T1000 (cell line): ENCODE data around the gene DAZAP1.

Source experiments
- DNase-seq: peaks from one replicate; lab custom pipeline; 2025; ENCODE audit warnings: mixed read lengths; lab: John Stamatoyannopoulos, UW

Gene DAZAP1

DNA sequence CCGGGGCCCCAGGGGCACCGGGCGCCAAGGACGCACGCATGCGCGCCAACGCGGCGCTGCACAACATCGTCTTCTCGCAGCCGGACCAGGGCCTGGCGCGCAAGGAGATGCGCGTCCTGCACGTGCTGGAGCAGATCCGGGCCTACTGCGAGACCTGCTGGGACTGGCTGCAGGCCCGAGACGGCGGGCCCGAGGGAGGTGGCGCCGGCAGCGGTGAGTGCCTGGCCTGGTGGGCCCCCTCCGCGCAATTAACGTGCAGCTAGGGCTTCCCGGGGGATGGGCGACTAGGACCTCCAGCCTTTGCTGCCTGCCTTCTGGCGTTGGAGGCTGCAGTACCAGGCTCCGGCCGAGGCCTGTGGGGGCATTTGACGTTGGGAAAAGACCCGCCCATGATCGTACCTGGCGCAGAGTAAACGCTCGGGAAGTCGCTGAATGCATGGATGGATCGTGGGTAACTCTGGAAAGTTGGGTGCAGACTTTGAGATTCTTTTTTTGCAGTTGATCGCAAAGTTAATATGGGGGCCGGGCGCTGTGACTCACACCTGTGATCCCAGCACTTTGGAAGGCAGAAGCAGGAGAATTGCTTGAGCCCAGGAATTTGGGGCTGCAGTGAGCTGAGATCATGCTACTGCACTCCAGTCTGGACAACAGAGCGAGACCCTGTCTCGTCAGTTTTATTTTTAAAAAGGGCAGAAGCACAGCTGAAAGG lies 49.8 kb downstream of the DAZAP1 start:
- DNase-seq = no peak

DNA sequence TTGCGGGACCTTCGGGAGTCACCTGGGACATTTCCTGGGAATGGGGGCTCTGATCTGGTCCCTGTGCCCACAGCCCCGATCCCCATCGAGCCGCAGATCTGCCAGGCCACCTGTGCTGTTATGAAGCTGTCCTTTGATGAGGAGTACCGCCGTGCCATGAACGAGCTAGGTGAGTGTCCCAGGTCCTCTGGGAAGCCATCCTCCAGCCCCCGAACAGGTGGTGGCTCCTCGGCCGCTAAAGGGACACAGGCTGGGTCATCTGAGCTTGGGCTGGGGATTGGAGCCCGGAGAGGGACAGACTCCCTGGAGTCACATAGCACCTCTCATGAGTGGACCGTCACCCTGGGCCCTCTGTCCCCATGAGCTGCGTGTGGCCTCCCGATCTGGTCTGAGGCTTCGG lies 50.5 kb downstream of the DAZAP1 start:
- no peak for DNase-seq

DNA sequence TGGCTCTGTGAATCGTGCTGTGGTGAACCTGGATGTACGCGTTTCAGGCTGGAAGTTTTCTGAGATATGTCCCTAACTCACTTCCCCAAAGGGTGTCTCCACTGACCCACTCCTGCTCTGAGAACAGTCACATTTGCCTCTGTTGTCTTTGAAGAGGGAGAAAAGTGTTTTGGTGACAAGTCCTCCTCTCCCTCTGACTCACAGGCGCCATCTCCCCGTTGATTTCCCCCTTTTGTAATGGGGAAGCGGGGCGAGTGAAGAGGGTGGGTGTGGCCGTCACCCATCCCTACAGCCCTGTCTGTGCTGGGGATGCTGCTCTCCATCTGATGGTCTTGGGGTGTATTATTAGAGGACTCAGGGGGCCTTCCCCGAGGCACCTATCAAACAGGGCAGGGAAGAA lies 52.1 kb downstream of the DAZAP1 start:
- no peak for DNase-seq

DNA sequence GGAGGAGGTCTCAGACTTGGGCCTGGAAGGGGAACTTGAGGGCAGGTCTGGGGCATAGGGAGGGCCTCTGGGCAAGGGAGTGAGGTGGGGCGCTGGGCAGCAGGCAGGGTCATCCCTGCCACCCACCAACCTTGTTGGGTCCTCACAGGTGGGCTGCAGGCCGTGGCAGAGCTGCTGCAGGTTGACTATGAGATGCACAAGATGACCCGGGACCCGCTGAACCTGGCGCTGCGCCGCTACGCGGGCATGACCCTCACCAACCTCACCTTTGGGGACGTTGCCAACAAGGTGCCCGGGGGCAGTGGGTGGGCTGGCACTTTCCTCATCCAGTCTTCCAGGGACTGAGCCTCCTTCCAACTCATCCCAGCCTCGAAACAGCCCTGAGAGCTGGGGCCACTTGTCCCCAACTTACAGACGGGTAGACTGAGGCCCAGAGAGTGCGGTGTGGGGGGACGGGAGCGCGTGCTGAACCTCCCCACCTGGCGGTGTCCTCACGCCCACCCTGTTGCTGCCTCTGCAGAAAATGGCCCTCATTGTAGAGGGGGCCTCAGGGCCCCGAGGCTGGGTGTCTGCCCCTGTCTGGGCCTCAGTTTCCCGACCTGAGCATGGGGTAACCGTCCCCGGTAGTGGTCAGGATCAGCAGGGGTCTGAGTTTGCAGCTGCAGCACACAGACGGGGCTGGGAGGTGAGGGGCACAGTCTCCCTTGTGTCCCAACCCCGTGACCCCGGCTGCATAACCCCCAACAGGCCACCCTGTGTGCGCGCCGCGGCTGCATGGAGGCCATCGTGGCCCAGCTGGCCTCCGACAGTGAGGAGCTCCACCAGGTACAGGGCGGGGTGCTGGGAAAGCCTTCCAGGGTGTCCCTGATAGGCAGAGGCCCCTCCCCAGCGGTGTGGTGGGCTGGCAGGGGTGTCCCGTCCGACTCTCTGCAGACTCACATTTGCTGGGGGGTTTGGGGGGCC lies 52.9 kb downstream of the DAZAP1 start:
- DNase-seq = no peak

DNA sequence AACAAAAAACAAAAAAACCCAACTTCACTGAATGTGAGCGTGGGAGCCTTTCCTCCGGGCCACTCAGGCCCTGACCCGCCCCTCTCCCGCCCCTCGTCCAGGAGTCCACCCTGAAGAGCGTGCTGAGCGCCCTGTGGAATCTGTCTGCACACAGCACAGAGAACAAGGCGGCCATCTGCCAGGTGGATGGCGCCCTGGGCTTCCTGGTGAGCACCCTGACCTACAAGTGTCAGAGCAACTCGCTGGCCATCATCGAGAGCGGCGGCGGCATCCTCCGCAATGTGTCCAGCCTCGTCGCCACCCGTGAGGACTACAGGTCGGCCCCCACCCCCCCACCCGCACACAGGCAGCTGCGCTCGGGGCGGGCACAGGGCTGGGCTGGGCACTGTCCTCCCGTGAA lies 54.5 kb downstream of the DAZAP1 start:
- DNase-seq = no peak

DNA sequence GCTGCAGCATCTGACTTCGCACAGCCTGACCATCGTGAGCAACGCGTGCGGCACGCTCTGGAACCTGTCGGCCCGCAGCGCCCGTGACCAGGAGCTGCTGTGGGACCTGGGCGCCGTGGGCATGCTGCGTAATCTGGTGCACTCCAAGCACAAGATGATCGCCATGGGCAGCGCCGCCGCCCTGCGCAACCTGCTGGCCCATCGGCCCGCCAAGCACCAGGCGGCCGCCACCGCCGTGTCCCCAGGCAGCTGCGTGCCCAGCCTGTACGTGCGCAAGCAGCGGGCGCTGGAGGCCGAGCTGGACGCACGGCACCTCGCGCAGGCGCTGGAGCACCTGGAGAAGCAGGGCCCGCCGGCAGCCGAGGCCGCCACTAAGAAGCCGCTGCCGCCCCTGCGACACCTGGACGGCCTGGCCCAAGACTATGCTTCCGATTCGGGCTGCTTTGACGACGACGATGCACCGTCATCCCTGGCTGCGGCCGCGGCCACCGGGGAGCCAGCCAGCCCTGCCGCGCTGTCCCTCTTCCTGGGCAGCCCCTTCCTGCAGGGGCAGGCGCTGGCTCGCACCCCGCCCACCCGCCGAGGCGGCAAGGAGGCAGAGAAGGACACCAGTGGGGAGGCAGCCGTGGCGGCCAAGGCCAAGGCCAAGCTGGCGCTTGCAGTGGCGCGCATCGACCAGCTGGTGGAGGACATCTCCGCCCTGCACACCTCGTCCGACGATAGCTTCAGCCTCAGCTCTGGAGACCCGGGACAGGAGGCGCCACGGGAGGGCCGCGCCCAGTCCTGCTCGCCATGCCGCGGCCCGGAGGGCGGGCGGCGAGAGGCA lies 58.0 kb downstream of the DAZAP1 start:
- no peak for DNase-seq

DNA sequence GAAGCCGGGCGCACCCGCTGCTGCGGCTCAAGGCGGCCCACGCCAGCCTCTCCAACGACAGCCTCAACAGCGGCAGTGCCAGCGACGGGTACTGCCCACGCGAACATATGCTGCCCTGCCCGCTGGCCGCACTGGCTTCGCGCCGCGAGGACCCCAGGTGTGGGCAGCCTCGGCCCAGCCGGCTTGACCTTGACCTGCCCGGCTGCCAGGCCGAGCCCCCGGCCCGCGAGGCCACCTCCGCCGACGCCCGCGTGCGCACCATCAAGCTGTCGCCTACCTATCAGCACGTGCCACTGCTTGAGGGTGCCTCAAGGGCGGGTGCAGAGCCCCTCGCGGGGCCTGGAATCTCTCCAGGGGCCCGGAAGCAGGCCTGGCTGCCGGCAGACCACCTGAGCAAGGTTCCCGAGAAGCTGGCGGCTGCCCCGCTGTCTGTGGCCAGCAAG lies 58.7 kb downstream of the DAZAP1 start:
- DNase-seq = no peak

DNA sequence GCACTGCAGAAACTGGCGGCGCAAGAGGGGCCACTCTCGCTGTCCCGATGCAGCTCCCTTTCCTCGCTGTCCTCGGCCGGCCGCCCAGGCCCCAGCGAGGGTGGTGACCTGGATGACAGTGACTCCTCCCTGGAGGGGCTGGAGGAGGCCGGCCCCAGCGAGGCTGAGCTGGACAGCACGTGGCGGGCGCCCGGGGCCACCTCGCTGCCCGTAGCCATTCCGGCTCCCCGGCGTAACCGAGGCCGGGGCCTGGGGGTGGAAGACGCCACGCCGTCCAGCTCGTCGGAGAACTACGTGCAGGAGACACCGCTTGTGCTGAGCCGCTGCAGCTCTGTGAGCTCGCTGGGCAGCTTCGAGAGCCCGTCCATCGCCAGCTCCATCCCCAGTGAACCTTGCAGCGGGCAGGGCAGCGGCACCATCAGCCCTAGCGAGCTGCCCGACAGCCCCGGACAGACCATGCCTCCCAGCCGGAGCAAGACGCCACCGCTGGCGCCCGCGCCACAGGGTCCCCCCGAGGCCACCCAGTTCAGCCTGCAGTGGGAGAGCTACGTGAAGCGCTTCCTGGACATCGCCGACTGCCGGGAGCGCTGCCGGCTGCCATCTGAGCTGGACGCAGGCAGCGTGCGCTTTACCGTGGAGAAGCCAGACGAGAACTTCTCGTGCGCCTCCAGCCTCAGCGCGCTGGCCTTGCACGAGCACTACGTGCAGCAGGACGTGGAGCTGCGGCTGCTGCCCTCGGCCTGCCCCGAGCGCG lies 59.3 kb downstream of the DAZAP1 start:
- no peak for DNase-seq

DNA sequence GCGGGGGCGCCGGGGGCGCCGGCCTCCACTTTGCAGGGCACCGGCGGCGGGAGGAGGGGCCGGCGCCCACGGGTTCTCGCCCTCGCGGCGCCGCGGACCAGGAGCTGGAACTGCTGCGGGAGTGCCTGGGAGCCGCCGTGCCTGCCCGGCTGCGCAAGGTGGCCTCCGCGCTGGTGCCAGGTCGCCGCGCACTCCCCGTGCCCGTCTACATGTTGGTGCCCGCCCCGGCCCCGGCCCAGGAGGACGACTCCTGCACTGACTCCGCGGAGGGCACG lies 59.8 kb downstream of the DAZAP1 start:
- DNase-seq = no peak

DNA sequence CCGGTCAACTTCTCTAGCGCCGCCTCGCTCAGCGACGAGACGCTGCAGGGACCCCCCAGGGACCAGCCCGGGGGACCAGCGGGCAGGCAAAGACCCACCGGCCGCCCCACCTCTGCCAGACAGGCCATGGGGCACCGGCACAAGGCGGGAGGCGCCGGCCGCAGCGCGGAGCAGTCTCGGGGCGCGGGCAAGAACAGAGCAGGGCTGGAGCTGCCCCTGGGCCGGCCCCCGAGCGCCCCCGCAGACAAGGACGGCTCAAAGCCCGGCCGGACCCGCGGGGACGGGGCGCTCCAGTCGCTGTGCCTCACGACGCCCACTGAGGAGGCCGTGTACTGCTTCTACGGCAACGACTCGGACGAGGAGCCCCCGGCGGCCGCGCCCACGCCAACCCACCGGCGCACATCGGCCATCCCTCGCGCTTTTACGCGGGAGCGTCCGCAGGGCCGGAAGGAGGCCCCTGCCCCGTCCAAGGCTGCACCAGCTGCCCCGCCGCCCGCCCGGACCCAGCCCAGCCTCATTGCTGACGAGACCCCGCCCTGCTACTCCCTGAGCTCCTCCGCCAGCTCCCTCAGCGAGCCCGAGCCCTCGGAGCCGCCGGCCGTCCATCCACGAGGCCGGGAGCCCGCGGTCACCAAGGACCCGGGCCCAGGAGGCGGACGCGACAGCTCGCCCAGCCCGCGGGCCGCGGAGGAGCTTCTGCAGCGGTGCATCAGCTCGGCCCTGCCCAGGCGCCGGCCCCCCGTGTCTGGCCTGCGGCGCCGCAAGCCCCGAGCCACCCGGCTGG lies 60.3 kb downstream of the DAZAP1 start:
- no peak for DNase-seq

DNA sequence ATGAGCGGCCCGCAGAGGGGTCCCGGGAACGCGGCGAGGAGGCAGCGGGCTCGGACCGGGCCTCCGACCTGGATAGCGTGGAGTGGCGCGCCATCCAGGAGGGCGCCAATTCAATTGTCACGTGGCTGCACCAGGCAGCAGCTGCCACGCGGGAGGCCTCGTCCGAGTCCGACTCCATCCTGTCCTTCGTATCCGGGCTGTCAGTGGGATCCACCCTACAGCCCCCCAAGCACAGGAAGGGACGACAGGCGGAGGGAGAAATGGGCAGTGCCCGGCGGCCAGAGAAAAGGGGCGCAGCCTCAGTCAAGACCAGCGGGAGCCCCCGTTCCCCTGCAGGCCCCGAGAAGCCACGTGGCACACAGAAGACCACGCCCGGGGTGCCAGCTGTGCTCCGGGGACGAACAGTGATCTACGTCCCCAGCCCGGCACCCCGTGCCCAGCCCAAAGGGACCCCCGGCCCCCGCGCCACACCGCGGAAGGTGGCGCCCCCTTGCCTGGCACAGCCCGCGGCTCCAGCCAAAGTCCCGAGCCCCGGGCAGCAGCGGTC lies 61.0 kb downstream of the DAZAP1 start:
- DNase-seq = no peak

DNA sequence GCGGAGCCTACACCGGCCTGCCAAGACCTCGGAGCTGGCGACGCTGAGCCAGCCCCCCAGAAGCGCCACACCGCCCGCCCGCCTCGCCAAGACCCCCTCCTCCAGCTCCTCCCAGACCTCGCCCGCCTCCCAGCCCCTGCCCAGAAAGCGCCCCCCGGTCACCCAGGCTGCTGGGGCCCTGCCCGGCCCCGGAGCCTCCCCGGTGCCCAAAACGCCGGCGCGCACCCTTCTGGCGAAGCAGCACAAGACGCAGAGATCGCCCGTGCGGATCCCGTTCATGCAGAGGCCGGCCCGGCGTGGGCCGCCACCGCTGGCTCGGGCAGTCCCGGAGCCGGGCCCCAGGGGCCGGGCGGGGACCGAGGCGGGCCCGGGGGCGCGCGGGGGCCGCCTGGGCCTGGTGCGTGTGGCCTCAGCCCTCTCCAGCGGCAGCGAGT lies 61.5 kb downstream of the DAZAP1 start:
- DNase-seq = no peak

DNA sequence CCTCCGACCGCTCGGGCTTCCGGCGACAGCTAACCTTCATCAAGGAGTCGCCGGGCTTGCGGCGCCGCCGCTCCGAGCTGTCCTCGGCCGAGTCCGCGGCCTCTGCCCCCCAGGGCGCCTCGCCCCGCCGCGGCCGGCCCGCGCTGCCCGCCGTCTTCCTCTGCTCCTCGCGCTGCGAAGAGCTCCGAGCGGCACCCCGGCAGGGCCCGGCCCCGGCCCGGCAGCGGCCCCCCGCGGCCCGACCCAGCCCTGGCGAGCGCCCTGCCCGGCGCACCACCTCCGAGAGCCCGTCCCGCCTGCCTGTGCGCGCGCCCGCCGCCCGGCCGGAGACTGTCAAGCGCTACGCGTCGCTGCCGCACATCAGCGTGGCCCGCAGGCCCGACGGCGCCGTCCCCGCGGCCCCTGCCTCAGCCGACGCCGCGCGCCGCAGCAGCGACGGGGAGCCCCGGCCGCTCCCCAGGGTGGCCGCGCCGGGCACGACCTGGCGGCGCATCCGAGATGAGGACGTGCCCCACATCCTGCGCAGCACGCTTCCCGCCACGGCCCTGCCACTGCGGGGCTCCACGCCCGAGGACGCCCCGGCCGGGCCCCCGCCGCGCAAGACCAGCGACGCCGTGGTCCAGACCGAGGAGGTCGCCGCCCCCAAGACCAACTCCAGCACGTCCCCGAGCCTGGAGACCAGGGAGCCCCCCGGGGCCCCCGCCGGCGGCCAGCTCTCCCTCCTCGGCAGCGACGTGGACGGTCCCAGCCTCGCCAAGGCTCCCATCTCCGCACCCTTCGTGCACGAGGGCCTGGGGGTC lies 62.1 kb downstream of the DAZAP1 start:
- no peak for DNase-seq

DNA sequence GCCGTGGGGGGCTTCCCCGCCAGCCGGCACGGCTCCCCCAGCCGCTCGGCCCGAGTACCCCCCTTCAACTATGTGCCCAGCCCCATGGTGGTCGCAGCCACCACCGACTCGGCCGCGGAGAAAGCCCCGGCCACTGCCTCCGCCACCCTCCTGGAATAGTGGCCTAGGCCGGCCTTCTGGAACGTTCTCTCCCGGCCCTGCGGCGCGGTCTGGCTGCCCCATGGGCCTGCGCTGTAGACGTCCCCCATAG lies 62.6 kb downstream of the DAZAP1 start:
- DNase-seq = no peak

DNA sequence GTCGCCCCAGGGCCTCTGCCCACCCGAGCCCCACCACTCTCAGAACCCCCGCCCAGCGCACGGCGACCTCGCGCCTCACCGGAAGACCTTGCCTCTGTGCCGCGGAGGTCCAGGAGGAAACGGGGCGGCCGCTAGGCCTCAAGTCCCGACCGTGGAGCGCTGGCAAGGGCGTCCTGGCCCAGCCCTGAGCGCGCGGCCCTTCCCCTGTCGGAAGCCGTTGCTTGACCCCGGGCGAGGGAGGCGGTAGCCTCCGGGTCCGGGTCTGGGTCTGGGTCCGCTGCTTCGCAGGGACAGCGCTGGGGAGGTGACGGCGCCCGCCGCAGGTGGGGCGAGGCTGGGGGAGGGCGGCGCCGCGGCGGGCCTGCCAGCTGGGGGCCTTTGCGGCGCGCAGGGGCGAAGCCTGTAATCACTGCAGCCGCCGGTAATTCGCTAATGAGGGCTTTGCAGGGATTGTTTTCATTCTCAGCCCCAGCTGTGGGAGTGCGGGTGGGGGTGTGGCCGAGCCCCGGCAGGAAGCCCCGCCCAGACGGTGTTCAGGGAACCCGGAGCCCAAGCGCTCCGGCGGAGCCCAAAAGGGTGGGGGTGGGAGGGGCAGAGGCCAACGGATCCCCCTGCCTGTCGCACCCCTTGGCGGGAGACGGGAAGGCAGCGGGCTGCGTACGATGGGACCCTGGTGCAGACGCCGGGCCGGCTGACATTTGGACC lies 63.1 kb downstream of the DAZAP1 start:
- no peak for DNase-seq

DNA sequence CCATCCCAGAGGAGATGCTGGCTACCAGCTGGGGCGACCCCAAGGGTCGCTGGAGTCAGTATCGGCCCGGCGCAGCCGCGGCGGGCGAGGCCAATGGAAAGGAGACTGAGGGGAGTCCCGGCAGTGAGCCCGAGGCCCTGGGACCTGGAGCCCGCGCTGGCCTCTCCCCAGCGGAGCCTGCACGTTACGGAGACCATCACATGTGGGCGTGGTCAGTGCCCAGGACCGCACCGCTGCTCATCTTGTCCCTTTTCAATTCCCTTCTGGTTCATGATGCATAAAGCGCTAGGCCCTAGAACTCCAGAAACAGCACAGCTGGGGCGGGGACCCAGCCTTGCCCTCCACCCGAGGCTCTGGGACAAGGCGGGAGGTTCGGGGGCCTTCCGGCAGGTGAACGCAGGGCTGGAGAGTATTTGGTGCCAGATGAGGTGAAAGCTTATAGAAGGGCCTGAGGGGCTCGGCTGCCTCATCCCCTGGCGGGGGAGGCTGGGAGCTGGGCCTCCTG lies 63.7 kb downstream of the DAZAP1 start:
- no peak for DNase-seq

DNA sequence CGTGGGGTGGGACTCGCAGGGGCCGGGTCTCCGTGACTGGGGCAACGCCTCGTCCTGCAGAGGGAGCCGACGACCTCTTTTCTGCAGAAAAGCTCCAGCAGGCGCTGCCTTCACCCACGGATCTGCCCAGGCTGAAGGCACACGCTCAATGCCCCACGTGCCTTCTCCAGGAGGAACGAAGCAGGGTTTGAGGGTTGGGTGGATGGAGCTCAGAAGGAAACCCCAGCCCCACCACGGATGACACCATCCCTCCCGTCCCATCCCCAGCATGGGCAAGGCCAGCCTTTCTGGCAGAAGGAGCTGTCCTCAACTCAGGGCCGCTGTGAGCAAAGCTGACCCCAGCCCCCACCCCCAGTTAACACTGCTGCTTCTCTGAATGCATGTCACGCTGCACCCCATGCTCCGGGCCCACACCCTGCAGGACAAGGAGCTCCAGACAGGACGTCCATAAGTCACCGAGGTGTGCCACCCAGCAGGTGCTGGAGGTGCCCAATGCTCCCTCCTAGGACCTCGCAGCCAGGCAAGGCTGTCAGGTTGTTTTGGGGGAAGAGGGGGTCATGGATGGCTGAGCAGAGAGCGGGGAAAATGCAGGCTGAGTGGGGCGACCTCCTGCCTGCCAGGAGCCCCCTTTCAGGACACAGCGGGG lies 64.3 kb downstream of the DAZAP1 start:
- DNase-seq = no peak

DNA sequence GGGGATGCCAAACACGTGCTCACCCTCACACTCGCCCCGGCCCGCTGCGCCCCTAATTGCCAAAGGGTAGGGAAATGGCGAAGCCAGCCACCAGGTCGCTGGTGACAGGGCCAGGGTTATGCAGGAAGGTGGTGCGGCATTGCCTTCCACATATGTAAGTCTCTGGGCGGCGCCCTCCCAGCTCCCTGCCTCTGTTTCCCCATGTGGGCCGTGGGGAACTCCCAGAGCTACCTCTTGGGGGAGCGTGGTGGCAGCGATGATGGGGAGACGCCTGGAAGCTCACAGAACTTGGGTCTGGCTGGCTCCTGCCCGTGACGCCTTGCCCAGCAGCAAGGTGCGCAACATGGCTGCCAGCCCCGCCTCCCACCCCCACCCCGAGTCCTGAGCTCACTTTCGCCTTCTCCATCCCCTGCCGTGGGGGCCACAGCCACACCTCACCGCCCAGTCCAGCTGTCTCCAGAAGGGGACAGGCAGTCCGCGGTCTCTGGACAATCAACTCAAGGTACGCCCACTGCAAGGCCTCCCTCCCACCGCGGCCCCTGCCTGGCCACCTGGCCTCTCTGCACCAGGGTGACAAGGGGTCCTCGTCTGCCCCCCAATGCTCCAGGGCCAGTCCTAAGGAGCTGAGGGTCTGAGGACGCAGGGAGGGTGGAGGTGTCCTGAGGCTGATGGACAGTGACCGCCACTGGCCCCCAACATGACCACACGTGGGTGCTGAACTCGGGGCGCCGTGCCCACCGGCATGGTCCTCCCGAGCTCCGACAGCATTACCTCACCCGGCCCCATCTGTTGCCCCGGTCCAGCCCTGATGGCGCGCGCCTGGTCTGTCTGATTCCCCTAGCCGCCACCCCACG lies 65.1 kb downstream of the DAZAP1 start:
- DNase-seq = no peak
